ENCODE data around the gene IL11.

DNA sequence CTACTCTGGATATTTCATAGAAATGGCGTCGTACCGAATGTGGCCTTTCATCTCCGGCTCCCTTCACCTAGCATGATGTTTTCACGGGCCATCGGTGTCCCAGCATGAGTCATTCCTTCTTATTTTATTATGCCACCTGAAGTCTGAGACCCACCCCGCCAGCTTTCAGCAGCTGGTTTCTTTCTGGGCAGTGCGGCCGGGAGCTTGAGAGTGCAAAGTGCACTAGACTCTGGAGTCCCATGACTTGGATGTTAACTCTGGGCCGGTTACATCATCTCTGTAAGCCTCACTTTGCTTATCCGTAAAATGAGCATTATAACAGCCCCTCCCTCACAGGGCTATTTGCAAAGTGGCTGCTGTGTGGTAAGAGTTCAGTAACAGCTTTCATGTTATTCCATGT lies 36.4 kb downstream of the IL11 start:
- no peak for TF ChIP-seq CTCF (IDR thresholded peaks at IDR 0.05)
- no peak for TF ChIP-seq POLR2A (IDR thresholded peaks at IDR 0.05)

Measured in testis (tissue), 2 donors.